ENCODE results near the gene ATP8A1.

DNA sequence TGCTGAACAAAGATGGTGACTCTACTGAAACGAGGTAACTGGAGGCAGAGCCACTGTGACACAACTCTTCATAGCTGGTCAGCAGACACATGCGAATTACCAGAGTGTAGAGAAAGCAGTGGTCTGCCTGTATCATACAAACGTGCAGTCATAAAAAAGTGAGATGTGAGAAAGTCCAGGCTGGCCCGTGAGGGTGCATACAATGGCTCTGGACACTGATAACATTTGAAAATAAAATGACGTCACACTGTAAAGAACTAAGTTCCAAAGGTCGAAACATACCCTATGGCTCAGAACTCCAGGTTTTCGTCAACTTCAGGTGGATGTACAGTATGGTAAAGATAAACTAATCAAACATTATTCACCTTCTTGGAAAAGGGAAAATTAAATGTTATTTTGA lies 163.9 kb downstream of the ATP8A1 start:
- TF ChIP-seq, protein P1, sequence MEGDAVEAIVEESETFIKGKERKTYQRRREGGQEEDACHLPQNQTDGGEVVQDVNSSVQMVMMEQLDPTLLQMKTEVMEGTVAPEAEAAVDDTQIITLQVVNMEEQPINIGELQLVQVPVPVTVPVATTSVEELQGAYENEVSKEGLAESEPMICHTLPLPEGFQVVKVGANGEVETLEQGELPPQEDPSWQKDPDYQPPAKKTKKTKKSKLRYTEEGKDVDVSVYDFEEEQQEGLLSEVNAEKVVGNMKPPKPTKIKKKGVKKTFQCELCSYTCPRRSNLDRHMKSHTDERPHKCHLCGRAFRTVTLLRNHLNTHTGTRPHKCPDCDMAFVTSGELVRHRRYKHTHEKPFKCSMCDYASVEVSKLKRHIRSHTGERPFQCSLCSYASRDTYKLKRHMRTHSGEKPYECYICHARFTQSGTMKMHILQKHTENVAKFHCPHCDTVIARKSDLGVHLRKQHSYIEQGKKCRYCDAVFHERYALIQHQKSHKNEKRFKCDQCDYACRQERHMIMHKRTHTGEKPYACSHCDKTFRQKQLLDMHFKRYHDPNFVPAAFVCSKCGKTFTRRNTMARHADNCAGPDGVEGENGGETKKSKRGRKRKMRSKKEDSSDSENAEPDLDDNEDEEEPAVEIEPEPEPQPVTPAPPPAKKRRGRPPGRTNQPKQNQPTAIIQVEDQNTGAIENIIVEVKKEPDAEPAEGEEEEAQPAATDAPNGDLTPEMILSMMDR (IDR thresholded peaks at IDR 0.05), result no peak
- TF ChIP-seq POLR2A (IDR thresholded peaks at IDR 0.05), result no peak

Measured in right lobe of liver (tissue), 4 donors.